GM18909 (cell line): ENCODE results near the gene NR1H4.
"Not testable (repeated sequence)": the region's sequence is repeated elsewhere in the genome, so short reads cannot be mapped to it uniquely, and the experiment has no call there.

ENCODE experiments used
- ATAC-seq: cut with Tn5 transposase; IDR thresholded peaks from one replicate; pipeline ENCODE4 v1.9.1; 2021; ENCODE audit warnings: mild to moderate bottlenecking; ENCODE audit not compliant: unreplicated experiment, poor library complexity

The NR1H4 gene

DNA sequence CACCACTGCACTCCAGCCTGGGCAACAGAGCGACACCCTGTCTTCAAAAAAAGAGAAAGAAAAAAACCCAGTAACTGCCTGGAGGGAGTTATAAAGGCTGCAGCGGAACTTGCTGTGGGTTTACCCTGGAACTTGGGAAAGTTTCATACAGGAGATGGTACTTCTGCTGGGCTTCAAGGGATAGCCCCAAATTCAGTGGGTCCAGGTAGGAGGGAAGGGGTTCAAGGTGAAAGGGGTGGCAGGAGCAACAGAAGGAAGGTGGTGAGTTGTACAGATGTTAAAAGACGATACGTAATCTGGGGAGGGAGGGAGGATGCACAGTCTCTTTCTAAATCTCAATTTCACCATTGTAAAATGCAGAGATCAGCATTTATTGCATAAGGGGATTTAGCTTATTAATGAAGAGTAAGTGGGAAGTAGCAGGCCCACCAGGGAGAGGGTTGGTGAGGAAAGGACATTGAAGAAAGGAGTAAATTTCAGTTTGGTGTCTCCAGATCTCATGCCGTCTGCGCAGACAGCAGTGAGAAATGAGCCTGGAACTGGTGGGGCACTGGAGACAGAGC lies 91.3 kb downstream of the NR1H4 start:
- no peak for ATAC-seq

DNA sequence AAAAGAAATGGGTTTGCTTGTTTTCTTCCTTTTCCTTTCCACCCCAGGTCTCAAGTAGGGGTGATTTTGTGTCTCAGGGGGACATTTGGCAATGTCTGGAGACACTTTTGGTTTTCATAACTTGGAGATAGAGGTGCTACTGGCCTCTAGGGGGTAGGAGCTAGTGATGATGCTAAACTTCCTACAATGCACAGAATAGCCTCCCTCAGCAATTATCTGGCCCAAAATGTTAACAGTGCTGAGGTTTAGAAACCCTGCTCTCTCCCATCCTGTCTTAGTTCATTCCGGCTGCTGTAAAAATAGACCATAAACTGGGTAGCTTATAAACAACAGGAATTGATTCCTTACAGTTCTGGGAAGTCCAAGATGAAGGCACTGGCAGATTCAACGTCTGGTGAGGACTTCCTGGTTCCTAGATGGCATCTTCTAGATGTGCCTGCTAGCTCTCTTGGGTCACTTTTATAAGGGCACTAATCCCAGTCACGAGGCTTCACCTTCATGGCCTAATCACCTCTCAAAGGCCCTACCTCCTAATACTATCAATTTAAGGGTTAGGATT lies 92.4 kb downstream of the NR1H4 start:
- ATAC-seq, result no peak

DNA sequence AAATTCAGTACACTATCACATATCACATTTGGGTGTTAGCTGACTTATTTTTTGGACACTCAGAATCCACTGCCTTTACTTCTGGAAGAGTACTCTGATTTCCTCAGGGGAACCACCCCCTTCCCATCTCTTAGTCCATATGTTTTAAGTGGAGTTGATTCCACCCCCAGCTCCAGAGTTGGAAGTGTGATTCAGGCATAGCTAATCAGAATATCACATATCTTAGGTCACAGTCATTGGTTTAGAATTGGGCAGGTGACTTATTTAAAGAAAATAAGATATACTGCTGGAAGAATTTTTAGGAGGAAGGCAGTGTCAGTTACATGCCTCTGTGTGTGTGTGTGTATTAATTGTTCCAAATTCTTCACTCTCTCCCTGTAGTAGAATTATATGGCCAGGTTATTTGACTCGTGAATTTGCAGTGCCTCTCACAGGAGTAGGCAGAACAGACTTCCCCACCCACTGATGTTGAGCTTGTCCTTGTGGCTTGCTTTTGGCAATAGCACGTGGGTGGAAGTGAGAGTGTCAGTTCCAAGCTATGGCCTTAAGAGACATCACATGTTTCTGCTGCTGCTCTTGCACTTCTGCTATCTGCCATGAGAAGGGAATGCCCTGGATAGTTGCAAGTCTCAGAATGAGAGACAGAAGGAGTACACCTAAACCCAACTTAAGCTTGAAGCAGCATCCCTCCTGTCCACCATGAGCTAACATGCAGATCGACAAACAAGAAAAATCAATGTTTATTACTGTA lies 93.4 kb downstream of the NR1H4 start:
- ATAC-seq, result peak; percentile 98

DNA sequence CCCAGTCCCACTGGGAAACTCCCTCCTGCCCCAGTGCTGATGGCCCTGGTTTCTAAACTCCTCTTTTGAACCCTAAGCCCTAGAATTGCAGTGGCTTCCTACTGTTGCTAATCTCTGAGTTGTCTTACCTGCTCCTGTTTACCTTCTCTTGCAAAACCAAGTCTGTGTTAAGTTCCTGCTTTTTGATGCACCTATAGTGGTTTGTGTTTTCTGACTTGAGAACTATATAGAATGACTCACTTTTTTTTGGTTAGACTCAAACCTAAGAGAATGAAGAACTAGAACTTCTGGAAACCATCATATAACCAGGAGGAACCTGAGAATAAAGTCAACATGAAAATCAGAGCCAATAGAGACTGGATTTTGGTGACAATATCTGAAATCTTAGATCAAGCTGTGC lies 94.3 kb downstream of the NR1H4 start:
- ATAC-seq, result peak; percentile 17

DNA sequence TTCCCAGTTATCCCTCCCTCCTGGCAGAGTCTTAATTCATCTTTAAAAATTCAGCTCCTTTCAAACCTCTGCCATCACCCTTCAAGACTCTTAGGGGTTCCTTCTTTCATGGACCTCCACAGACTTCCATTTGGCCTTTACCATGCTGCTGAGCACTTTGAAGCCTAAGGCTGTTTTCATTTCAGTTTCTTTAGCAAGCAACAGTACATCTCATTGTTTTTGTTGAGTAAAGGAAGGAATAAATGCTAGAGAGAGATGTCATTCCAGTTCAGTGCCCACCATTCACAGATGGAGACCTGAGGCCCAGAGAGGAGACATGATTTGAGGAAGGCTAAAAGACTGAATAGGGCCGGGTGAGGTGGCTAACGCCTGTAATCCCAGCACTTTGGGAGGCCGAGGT lies 98.5 kb downstream of the NR1H4 start:
- ATAC-seq, result no peak

DNA sequence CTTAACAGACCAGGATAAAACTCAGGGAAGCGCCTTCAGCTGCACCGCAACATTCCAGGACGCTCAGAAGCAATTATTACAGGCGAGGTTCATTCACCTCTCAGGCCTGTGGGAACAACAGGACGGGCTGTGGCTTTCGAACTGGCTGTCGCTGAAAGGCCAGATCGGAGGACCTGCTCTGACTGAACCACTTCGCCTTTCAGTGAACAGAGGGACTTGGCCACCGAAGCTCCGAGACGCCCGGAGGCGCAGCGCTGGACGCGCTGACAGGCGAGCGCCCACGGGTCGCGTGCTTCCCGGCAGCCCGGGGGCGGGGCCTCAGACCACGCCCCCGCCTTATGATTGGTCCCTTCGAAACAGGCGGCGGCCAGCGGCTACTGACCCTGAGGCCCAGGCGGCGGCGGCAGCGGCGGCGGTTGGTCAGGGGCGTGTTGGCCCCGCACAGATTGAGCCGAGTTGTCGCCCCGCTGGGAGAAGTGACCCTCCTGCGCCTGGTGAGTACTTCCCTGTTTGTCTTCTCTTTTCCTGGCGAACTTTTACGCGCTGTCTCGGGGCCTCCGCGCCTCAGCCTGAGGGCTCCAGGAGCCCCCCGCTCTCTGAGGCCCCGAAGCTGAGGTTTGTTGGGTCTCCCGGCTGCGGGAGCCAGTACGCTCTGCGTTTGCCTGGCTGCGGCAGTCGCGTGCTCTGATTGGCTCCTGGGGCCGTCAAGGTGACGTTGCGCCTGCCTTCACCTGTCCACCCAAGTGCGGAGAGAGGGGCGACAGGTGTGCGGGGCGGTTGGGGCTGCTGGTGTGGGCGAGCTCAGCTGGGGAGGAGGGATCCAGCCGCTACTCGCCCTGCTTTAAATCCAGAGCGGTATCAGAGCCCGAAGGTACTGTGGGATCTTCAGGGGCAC lies 99.9 kb downstream of the NR1H4 start, which contains the start of gene GAS2L3:
TSS of gene GAS2L3 (plus strand) at position 393 of the 895 bp plus-strand sequence. CDS start 21,221 bp downstream, outside the sequence.
- ATAC-seq, result peak; percentile 97

DNA sequence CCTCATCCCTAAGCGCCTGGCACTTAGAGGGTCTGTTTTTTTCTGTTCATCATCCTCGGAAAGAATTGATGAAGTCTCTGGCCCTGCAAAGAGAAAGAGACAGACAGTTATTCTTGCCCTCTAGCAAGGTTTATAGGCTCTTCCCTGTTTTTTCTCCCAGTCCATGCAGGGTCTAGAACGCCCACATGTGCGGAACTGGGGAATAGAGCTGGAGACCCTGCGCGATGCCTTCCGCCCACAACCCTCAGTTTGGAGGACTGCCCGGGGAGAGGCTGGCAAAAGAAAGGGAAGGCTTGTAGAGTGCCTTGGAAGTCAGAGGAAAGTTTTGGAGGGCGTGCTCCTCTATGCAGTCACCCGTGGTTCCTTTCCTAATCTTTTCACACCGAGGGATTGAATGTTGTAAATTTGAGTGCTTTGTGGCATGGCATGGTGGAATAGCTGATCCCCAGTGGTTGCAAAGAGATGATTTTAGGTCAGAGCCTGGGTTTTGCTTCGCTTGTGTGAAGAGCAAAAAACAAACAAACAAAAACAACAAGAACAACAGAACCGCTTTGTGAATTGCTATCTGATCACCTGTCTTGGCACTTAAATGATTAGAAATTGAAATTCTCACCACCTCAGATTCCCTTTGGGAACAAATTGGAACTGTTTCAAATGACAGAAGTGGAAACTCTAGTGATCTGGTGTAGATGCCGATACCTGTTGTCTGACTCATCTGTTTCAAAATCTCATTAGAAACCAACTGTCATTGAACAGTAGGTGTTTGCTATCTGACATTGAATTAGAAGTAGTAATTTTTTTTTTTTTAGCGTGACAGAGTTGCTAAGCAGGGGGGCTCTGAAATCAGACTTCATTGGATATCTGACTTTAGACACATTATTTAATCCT lies 100.8 kb downstream of the NR1H4 start:
- ATAC-seq, result peak; percentile 10

DNA sequence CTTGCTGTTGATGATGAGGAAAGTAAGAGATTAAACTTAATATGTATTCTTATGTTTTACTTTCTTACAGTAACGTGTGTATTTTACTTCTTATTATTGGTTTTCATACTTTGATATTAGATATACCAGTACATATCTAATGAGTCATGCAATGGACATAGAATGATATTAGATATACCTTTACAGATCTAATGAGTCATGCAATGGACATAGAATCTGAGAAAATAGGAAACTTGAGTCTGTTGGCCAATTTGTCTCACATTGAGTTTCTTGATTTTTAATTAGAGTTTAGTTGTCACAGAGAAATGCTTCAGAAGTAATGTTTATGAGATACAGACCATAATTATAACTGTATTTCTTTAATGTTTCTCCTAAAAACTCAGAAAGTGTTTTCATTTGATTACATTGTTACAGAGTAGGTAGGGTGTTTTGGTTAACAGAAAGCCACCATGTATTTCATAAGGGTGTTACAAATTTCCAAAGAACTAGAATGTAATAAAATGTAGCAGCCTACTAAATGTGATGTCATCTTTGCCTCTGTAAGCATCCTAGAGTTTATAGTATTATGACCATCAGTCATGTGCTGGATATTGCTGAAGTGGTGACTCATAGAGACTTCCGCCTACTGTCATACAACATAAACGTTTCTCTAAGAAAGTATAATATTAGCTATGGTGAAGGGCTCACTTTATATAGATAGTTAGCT lies 102.8 kb downstream of the NR1H4 start:
- no peak for ATAC-seq

DNA sequence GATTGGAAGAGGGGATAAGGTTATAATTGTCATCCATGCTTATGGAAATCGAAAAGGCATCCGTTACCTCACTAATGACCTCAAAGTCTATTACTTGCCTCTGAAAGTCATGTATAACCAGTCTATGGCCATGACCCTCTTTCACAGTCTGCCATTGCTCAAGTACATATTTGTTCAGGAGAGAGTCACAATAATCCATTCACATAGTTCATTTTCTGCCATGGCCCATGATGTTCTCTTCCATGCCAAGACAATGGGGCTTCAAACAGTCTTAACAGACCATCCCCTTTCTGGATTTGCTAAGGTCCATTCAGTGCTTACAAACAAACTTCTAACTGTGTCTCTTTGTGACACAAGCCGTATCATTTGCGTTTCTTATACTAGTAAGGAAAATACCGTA lies 105.3 kb downstream of the NR1H4 start:
- no peak for ATAC-seq

DNA sequence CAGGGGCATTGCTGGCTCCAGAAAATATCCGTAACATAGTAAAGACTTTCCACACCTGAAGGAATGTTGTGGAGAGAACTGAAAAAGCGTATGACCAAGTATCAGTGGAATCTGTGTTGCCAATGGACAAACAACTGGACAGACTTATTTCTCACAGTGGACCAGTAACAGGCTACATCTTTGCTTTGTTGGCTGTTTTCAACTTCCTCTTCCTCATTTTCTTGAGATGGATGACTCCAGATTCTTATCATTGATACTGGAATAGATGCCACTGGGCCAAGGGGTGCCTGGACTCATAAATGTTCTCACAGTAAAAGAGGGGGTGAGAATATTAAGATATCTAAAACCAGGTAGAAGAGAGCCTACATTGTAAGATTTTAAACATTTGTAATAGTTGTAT lies 106.2 kb downstream of the NR1H4 start:
- ATAC-seq, result no peak

DNA sequence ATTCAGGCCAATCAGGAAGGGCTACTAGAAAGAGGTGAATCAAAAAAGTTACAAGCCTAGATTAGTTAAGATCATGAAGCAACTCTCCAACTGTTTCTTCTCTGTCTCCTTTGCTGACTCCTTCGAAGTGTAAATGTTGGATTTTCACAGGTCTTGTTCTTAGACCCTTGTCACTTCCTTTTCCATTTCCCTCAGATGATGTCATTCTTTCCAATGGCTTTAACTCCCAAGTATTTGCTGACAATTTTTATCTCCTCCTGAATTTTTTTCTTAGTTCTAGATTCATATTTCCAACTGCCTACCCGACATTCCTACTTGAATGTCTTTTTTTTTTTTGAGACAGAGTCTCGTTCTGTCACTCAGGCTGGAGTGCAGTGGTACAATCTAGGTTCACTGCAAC lies 110.6 kb downstream of the NR1H4 start:
- no peak for ATAC-seq

DNA sequence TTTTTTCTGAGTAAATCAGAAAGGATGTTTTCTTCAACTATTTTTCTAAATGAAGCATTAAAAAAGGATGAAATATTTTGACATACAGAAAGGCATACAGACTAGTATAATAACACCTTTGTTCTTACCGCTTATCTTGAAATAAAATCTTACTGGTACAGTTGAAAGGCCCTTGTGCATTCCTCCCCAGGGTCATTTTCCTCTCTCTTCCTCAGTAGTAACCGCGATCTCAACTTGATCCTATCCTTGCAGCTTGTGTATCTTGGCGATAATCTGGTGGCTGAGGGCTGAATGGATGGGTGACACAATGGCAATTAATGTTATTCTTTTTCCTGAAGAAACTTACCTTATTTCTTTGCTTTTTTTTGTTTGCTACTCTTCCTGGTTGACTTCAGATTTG lies 118.3 kb downstream of the NR1H4 start:
- no peak for ATAC-seq

DNA sequence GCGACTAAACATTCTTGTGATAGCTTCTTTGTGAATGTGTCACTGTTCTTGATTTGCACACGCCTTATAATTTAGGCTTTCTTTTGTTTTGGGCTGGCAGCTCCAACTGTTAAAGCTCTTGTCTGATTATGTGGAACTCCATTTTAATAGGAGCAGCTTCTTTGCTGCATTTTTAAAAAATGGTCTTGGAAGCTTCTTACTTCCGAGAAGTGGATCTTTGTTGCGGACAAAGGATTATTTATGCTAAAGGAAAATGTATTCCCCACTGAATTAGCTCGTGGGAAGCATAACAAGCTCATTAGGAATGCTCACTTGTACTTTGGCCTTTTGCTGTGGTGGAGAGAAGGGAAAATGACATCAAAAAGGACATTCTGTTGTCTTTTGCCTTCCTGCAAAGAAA lies 119.8 kb downstream of the NR1H4 start:
- no peak for ATAC-seq

DNA sequence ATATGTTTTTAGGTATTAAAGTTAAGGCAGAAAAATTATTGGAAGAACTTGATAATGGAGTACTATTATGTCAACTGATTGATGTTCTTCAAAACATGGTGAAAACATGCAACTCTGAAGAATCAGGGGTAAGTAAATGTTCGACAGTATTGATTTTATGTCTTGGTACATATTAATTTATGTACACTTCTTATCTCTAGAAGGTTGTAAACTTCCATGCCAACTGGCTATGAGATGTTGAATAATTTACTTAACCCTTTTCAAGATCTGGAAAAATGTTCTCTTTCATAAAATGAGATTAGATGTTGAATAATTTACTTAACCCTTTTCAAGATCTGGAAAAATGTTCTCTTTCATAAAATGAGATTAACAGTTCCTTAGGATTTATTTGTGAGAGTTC lies 128.0 kb downstream of the NR1H4 start:
- ATAC-seq, result no peak

DNA sequence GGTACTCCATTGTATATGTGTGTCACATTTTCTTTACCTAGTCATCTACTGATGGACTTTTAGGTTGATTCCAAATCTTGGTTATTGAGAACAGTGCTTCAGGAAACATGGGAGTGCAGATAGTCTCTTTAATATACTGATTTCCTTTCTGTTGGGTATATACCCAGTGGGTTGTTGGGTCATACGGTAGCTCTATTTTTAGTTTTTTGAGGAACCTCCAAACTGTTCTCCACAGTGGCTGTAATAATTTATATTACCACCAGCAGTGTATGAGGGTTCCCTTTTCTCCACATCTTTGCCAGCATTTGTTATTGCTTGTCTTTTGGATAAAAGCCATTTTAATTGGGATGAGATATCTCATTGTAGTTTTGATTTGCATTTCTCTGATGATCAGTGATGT lies 129.3 kb downstream of the NR1H4 start:
- not testable (repeated sequence) for ATAC-seq

DNA sequence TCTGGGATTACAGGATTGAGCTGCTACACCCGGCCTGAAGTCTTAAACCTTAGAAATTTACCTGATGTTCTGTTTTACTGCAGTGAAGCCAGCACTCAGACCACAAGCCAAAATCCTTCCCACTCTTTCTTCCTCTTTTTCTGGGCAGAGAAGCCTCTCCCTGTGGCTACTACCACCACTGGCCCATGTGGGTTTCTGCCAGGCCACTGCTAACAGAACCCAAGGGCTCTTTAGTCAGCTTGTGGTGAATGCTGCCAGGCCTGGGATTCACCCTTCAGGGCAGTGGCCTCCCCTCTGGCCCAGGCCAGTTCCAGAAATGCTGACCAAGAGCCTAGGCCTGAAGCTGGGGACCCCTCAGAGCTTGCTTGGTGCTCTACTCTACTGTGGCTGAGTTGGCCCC lies 135.1 kb downstream of the NR1H4 start:
- no peak for ATAC-seq

DNA sequence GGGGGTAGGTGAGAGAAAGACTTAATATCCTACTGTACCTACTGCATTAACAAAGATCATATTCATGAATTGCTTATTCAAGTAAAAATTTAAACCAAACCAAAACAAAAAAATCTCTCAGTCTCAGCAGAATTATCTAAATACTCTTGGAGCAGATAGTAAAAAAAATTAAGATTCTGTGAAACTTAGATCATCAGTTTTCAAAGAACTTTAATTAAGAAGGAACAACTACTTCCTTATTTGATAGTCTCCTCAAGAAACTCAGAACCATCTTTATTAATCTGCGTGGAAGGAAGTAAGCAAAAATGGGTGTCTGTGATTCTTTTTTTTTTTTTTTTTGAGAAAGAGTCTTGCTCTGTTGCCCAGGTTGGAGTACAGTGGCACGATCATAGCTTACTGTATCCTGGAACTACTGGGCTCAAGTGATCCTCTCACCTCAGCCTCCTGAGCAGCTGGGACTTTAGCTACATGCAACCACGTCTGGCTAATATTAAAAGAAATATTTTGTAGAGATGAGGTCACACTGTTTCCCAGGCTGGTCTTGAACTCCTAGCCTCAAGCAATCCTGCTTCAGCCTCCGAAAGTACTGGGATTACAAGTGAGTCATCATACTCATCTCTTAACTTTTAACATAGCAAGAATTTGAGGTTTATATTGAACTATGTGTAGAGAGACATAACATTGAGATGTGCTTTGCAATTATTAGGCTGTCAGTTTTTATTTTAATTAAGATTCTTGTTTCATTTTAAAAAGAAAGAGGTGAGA lies 137.2 kb downstream of the NR1H4 start:
- no peak for ATAC-seq

DNA sequence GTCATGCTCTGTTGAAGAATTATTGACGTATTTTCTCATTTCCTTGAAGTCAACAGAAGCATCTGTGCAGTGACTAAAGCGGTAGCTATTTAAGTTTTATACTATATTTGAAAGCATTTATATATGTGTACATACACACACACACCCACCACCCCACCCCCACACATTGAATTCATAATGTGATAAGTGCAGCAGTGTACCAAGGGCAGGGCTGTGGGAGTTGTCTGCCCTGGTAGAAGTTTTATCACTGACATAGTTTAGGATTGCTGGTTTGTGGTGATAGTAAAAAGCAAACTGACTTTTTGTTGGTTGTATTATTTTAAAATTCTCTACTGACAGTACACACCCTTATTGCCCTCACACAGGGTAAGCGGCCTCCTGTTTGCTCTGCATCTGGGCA lies 138.9 kb downstream of the NR1H4 start:
- no peak for ATAC-seq
